Measurements from ENCODE around the gene EDN3.

DNA sequence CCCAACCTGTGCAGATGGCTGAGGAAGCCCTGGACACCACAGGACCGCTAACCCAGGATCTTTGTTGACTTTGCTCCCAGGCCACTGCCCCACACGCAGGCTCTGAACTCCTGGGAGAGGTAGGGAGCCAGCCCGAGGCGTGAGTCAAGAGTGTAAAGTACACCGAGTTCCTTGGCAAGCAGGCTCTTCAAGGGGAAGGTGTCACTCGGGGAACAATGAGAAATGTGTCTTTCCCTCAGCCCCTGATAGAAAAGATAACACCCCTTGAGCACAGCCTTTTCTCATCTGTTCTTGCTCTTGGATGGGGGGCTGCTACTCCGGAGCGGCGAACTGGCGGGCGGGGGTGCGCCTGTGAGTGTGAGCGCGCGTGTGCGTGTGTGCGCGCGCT is 472 bp upstream of the EDN3 start:
- TF ChIP-seq POLR2AphosphoS5 (IDR thresholded peaks at IDR 0.05; ENCODE audit: low read depth, low read length), result no peak
- no peak for TF ChIP-seq POLR2A (IDR thresholded peaks at IDR 0.05; ENCODE audit: low read depth, low read length)

Data from GM12892 (cell line).